NAMALWA (cell line): ENCODE measurements around the gene MMADHC.

Source experiments
- DNase-seq: peaks from one replicate; pipeline ENCODE4 v3.0.0-alpha.2; 2015; ENCODE audit warnings: low spot score

The MMADHC gene

DNA sequence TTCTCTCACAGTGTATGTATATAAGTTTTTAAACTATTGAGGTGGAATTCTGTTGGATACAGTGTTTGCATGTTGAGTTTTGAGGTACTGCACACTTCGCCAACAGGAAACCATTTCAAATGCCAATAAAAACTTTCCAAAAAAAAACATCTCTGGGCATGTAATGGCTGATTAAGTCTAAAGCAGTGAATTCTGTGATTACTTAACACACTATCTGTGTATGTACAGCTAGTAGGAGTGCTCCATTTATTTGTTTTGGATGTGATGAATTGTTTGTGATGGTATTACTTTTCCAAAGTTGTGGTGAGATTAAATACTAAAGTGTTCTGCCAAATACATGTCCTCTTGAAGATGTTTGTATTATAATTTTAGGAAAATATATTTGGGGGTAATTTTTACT lies 31.1 kb downstream of the MMADHC start:
- no peak for DNase-seq

DNA sequence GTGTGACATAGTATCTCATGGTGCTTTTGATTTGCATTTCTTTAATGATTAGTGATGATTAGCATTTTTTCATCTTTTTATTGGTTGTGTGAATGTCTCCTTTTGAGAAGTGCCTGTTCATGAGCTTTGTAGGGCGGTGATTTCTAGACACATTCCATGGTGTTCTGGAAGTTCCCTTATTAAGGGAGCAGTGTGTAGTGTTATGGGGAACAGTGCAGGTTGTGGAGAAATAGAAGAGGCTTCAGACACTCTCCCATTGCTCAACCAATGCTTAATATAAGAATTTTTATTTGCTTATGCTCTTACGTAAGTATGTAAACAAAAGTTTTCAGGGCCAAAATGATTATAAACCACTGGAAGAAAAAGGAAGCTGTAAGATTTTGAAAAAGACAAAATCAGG lies 34.7 kb downstream of the MMADHC start:
- DNase-seq = no peak

DNA sequence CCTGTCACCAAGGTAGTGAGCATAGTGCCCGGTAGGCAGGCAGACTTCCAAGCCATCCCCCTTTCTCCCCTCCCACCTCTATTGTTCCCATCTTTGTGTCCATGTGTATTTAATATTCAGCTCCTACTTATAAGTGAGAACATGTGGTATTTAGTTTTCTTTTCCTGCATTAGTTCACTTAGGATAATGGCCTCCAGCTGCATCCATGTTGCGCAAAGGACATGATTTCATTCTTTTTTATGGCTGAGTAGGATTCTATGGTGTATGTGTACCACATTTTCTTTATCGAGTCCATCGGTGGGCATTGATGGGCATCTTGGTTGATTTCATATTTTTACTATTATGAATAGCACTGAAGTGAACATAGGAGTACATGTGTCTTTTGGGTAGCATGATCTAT lies 35.3 kb downstream of the MMADHC start:
- no peak for DNase-seq

DNA sequence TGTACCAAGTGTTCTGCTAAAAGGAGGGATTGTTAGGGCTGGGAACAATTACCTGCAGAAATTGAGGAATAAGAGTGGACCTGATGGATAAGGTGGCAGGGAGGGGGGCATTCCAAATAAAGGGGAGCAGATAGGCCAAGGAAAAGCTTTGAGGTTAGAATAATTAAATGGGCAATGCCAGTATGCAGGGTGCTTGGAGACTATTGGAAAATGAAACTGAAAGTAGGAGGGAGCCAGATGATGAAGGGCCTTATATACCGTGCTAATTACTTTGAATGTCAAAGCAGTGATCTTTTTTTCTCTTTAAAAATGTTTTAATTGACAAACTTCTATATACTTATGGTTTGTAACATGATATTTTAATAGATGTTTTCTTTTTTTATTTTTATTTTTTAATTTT lies 42.9 kb downstream of the MMADHC start:
- no peak for DNase-seq

DNA sequence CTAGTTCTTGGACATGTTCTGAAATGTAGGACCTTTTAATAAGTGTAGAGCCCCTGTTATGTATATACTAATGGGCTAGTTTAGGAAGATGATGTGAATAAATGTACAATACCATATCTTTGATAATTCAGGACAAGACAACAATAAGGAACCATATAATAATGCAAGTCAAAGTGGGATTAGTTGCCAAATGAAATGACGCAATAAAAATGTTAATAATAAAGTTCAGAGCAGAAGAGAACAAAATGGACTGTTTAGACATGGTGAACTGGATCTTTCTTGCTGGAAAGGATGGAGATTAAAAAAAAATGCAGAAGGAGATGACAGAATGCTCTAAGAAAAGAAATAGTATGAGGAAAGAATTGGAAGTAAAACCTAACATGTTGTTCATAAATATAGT lies 43.7 kb downstream of the MMADHC start:
- DNase-seq = no peak

DNA sequence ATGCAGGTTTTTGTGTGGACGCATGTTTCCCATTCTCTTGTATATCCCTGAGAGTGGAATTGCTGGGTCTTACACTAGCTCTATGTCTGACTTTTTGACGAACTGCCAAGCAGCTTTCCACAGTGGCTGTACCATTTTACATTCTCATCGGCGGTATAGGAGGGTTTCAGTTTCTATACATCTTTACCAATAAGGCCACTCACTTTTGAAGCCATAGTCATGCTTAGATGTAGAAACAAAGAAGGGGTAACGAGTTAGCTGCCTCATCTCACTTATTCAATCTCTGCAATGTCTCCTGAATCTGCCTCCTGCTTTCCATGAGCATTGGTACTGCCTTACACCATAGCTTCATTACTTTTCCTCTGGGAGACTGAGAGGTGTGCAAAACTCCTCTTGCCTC lies 47.4 kb downstream of the MMADHC start:
- no peak for DNase-seq

DNA sequence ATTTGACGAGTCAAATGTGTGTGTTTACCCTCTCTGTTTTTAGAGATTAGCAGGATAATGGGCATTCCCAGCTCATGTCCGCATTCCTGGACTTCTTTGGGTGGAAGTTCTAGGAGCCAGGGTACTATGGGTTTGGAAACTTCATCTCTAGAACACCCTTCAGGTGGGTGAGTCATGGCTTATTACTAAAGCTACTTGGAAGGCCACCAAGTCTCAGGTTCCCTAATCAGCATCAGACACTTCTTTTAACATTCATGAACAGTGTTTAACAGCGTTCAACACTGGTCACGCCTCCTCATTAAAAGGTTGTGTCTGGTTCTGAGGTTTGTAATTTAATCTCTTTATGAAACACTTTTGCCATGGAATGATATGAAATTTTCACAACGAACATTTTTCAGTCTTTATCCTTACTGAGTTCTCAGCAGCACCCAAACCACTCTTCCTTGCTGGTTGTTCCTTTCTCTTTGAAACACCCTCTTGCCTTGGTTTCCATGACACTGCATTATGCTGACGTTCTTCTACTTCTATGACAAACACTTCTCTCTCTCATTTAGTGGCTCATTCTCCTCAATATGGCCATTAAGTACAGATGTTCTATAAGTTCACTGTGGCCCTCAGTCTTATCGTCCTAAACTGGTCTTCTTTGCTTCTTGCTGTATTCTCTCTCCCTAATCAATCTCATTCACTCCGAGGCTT lies 49.3 kb downstream of the MMADHC start:
- no peak for DNase-seq

DNA sequence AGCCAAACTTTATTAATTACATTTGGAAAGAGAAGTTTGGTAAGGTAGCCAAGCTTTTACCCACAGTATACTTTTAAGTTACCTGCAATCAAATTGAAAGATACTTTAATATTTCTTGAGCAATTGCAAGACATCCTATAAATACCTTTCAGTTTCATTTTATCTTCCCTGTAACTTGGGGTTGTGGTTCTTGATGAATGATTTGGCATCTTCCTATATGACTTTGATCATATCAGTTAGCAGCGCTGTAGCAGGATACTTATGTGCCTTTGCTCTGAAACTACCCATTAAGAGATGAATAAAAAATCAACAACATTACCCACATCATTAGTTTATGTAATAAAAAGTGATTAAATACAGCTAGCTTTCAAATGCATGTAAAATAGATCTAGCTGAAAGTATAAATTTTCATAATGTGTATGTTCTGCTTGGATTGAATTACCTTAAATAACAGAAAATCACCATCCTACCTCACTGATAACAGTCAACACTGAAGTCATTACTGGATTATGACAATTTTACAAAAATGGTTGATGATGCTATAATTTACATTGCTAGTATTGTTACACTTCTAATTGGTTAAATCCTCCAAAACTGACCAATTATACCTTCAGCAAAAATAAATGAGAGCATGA lies 50.4 kb downstream of the MMADHC start:
- no peak for DNase-seq

DNA sequence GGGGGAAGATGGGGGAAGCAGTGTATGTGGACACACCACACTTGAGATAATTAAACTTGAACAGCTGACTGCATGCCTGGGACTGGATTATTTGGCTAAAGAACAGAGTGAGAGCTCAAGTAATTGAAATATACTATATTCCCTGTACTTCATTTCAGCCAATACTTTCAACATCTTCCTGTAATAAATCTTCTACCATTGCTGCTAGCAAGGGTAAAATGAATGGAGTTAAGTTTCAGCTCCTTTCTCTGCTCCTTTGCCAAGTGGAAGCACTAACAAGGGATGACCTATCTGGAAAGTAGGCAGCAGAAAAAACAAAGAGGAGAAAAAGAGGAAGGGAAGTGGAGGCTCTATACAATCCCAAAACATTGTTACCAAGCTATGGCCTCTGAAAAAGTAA lies 50.9 kb downstream of the MMADHC start:
- no peak for DNase-seq

DNA sequence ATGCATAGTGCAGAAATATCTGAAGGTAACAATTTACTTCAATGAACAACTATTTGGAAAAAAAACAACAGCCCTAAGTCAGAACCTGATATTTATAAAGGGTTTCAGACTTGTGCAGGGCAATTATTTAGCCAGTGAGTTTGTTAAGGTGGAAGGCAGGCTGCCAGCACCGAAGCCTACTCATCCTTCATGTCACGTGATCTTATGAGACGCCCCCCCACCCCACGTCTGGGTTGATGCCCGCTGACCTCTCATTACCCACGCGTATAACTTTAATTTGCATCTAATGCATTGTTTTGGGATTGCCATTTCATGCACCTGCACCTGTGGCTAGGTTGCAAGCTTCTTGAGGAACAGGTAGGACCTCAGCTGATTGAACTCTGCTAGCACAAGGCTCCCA lies 52.9 kb downstream of the MMADHC start:
- no peak for DNase-seq

DNA sequence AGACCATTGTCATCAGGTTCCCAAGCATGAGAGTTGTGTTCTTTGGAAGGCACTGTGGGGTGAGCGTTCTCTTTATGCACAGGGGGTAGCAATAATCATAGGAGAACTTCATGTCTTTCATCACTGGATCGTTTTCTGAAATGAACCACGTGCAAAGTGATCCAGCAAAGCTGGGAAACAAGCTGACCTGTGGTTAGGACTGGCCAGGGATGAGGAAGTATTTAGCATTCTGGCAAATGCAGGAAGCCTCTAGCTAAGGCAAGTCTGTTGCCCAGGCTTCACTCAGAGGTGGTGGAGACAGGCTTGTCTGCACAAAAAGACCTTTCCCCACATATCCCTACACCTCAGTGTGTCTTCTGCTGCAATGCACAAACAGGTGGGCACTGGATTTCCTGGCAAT lies 58.6 kb downstream of the MMADHC start:
- DNase-seq = no peak

DNA sequence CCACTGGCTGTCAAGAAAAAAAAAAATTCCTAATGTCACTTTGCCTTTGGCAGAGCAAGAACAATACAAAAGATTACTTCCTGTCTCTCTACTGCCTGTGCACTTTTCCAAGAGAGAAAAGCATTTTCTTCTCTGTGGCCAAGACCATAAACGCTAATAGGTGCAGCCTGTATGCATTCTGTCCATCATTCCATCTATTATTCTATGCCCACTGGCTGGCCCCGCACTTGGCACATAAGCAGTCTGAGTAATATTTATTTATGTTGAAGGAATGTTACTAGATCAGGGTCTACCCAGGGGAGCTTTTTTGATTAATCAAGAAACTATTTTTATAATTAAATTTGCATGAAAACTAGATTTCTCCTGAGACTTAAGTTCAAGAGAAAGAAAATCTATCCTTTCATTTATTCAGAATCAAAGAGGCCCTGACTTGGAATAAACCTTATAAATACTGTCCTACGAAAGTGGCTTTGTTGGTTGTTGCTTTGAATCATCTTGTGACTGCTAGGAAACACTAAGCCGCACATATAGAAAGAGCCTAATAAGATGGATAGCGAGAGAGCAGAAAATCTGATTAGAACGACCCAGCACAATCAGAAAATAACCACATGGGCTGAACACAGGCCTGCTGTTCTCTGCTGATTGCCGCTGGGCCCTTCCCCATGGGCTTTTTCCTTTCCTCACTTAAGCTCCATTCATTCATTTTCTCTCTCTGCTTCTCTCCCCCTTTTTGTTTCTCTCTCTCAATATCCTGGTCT lies 59.4 kb downstream of the MMADHC start:
- no peak for DNase-seq

DNA sequence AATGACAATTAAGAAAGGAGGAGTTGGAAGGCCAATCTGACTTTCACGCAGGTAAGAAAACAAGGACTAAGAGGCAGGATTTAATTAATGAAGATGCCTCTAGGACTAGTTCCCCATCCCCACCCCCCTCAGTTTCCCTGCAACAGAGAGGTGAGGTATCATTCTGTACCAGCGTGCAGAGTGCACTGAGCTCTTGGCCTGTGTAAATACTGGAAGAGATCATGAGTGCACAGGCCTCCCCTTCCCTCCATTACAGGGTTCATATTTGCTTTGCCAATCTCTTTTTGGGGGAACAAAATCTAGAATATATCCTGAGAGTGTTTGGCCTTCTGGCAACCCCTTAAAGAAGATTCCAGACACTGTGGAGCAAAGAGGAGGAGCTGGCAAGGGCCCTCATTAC lies 60.9 kb downstream of the MMADHC start:
- no peak for DNase-seq

DNA sequence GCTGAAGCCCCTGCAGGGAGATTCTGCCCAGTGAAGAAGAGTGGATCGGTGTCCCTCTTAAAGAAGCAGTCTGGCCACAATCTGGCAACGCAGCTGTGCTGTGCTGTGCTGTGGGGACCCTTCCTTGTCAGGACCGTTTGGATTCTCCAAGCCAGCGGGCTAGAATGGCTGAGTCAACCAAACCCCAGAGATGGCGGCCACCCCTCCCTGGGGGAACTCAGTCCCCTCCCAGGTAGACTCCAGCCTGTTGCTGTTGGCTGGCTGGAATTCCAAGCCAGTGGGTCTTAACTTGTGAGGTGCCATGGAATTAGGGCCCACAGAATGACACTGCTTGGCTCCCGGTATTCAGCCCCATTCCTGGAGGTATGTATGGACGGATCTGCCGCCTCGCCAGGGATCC lies 62.3 kb downstream of the MMADHC start:
- no peak for DNase-seq
